ENCODE data around the gene ACER1.

Gene ACER1

DNA sequence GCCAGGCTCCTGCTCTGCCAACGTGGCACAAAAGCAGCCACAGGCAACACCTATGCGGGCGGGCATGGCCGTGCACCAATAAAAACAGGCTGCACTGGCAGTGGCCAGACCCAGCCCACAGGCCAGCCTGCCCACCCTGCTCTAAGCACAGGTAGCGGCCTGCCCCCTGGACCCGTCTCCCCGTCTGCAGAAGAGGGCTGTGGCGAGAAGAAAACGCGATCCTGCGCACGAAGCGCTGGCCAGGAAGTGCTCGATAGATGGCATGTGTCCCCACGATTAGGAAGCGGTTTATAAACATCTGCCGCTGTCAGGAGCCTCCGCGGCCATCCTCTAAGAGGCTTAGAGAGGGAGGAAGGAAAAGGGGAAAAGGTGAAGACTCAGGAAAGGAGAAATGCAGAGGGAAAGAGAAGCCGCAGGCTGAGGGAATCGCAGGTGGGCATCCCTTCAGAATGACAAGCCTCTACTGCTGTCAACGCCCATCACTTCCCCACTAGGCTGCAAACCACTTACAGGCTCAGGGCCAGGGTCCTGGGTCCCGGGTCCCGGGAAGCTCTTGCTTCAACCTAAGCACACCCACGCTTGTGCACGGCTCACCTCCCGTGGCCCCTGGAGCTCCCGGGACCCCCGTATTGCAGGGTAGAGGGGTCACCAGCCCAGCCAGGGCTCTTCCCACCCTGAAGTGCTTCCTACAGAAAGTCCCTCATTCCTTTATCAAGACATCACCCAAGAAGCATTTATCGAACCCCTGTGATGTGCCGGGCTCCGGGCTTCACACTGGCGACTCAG is 64.1 kb downstream of the ACER1 start:
- no peak overlapping the region for H2BK5ac ChIP-seq (ENCODE audit: low read depth, low read length, poor library complexity, severe bottlenecking)
- WGBS, result 93% methylated on average over 32 of the region's 33 CpGs
- no peak overlapping the region for H3K4me2 ChIP-seq (ENCODE audit: low read length, poor library complexity, severe bottlenecking)
- no peak overlapping the region for H3K4me3 ChIP-seq (ENCODE audit: insufficient read depth in 1 of 2, low read depth in 1 of 2, low read length in 2 of 2)
- peaks cover 36 to 37% of the 10 kb centered on the region in 2 experiments for H3K36me3 ChIP-seq (ENCODE audit: control insufficient read depth in 1 of 2, insufficient read depth in 2 of 2, low read depth in 1 of 2, low read length in 2 of 2)
- H3K79me1 ChIP-seq (replicated peaks; ENCODE audit: low read length, poor library complexity, severe bottlenecking), result peaks cover 32% of the 10 kb centered on the region
- H3K27ac ChIP-seq (ENCODE audit: low read length, poor library complexity, severe bottlenecking), result no peak overlapping the region
- peaks cover 37% of the 10 kb centered on the region for H3K4me1 ChIP-seq (ENCODE audit: control insufficient read depth, insufficient read depth, low read depth, low read length)
- DNase-seq, result no peak
- H2BK15ac ChIP-seq (ENCODE audit: low read depth, poor library complexity, severe bottlenecking), result no peak overlapping the region
- no peak overlapping the region for H2AK5ac ChIP-seq (ENCODE audit: low read length, severe bottlenecking)
- no peak overlapping the region for H2BK120ac ChIP-seq (ENCODE audit: low read depth, low read length)
- H3K23ac ChIP-seq (ENCODE audit: low read length in 2 of 2), result peak overlapping the region in 1 of 2 experiments; percentile 16
- peak overlapping the region in 1 of 2 experiments; percentile 15 for H3K4ac ChIP-seq (ENCODE audit: low read depth in 1 of 2, low read length in 2 of 2)
- no peaks in the 10 kb centered on the region for H3K9me3 ChIP-seq (ENCODE audit: control insufficient read depth, low read length)
- no peaks in the 10 kb centered on the region for H3K27me3 ChIP-seq (ENCODE audit: control insufficient read depth in 1 of 2, insufficient read depth in 1 of 2, low read length in 2 of 2)
- H3K9ac ChIP-seq (ENCODE audit: low read length), result no peak overlapping the region
- no peak overlapping the region for H4K91ac ChIP-seq (ENCODE audit: low read length)
- H2AFZ ChIP-seq (ENCODE audit: low read depth, low read length), result peak overlapping the region; percentile 32
- no peak overlapping the region for H3K14ac ChIP-seq (ENCODE audit: low read length in 2 of 2)
- H3K18ac ChIP-seq (ENCODE audit: low read depth in 1 of 2, low read length in 2 of 2), result no peak overlapping the region
- H2BK12ac ChIP-seq (ENCODE audit: low read length in 2 of 2), result no peak overlapping the region
- no peak overlapping the region for H4K8ac ChIP-seq (ENCODE audit: low read length)

- no peak overlapping the region for H2BK12ac ChIP-seq (ENCODE audit: low read length in 2 of 2)
- no peak overlapping the region for H4K8ac ChIP-seq (ENCODE audit: low read length)
- no peak overlapping the region for H4K91ac ChIP-seq (ENCODE audit: low read length)
- H3K79me1 ChIP-seq (replicated peaks; ENCODE audit: low read length, poor library complexity, severe bottlenecking), result peaks cover 34% of the 10 kb centered on the region
- H2BK15ac ChIP-seq (ENCODE audit: low read depth, poor library complexity, severe bottlenecking), result no peak overlapping the region
- H3K23ac ChIP-seq (ENCODE audit: low read length in 2 of 2), result no peak overlapping the region
- peaks cover 39 to 40% of the 10 kb centered on the region in 2 experiments for H3K36me3 ChIP-seq (ENCODE audit: control insufficient read depth in 1 of 2, insufficient read depth in 2 of 2, low read depth in 1 of 2, low read length in 2 of 2)
- no peak overlapping the region for H3K14ac ChIP-seq (ENCODE audit: low read length in 2 of 2)
- no peak overlapping the region for H3K9ac ChIP-seq (ENCODE audit: low read length)
- no peak overlapping the region for H2BK5ac ChIP-seq (ENCODE audit: low read depth, low read length, poor library complexity, severe bottlenecking)
- H3K4me1 ChIP-seq (ENCODE audit: control insufficient read depth, insufficient read depth, low read depth, low read length), result peaks cover 36% of the 10 kb centered on the region
- no peak overlapping the region for H3K4me3 ChIP-seq (ENCODE audit: insufficient read depth in 1 of 2, low read depth in 1 of 2, low read length in 2 of 2)
- no peak overlapping the region for H3K4me2 ChIP-seq (ENCODE audit: low read length, poor library complexity, severe bottlenecking)
- no peak overlapping the region for H3K27ac ChIP-seq (ENCODE audit: low read length, poor library complexity, severe bottlenecking)
- H2AK5ac ChIP-seq (ENCODE audit: low read length, severe bottlenecking), result no peak overlapping the region
- no peak for DNase-seq
- no peaks in the 10 kb centered on the region for H3K27me3 ChIP-seq (ENCODE audit: control insufficient read depth in 1 of 2, insufficient read depth in 1 of 2, low read length in 2 of 2)
- 100% methylated on average over 3 of the region's 4 CpGs for WGBS
- H2AFZ ChIP-seq (ENCODE audit: low read depth, low read length), result no peak overlapping the region
- H3K9me3 ChIP-seq (ENCODE audit: control insufficient read depth, low read length), result no peaks in the 10 kb centered on the region
- H3K18ac ChIP-seq (ENCODE audit: low read depth in 1 of 2, low read length in 2 of 2), result no peak overlapping the region
- no peak overlapping the region for H2BK120ac ChIP-seq (ENCODE audit: low read depth, low read length)
- H3K4ac ChIP-seq (ENCODE audit: low read depth in 1 of 2, low read length in 2 of 2), result no peak overlapping the region
These were observed 65.0 kb downstream of the ACER1 start for GRCh38 chr19:6268382-6268771.

- no peak overlapping the region for H2BK5ac ChIP-seq (ENCODE audit: low read depth, low read length, poor library complexity, severe bottlenecking)
- peaks cover 43 to 44% of the 10 kb centered on the region in 2 experiments for H3K36me3 ChIP-seq (ENCODE audit: control insufficient read depth in 1 of 2, insufficient read depth in 2 of 2, low read depth in 1 of 2, low read length in 2 of 2)
- no peak overlapping the region for H2BK15ac ChIP-seq (ENCODE audit: low read depth, poor library complexity, severe bottlenecking)
- H3K4me3 ChIP-seq (ENCODE audit: insufficient read depth in 1 of 2, low read depth in 1 of 2, low read length in 2 of 2), result no peak overlapping the region
- peaks cover 36% of the 10 kb centered on the region for H3K79me1 ChIP-seq (replicated peaks; ENCODE audit: low read length, poor library complexity, severe bottlenecking)
- no peak overlapping the region for H3K23ac ChIP-seq (ENCODE audit: low read length in 2 of 2)
- WGBS, result 89% methylated on average over 14 of the region's 17 CpGs
- H3K14ac ChIP-seq (ENCODE audit: low read length in 2 of 2), result no peak overlapping the region
- peak; percentile 11 for DNase-seq
- no peak overlapping the region for H3K4me2 ChIP-seq (ENCODE audit: low read length, poor library complexity, severe bottlenecking)
- no peak overlapping the region for H2BK120ac ChIP-seq (ENCODE audit: low read depth, low read length)
- H3K9ac ChIP-seq (ENCODE audit: low read length), result no peak overlapping the region
- H3K9me3 ChIP-seq (ENCODE audit: control insufficient read depth, low read length), result no peaks in the 10 kb centered on the region
- H2AFZ ChIP-seq (ENCODE audit: low read depth, low read length), result no peak overlapping the region
- no peak overlapping the region for H3K27ac ChIP-seq (ENCODE audit: low read length, poor library complexity, severe bottlenecking)
- H3K27me3 ChIP-seq (ENCODE audit: control insufficient read depth in 1 of 2, insufficient read depth in 1 of 2, low read length in 2 of 2), result no peaks in the 10 kb centered on the region
- H4K91ac ChIP-seq (ENCODE audit: low read length), result no peak overlapping the region
- H4K8ac ChIP-seq (ENCODE audit: low read length), result no peak overlapping the region
- peaks cover 30% of the 10 kb centered on the region for H3K4me1 ChIP-seq (ENCODE audit: control insufficient read depth, insufficient read depth, low read depth, low read length)
- H2AK5ac ChIP-seq (ENCODE audit: low read length, severe bottlenecking), result no peak overlapping the region
- no peak overlapping the region for H3K18ac ChIP-seq (ENCODE audit: low read depth in 1 of 2, low read length in 2 of 2)
- no peak overlapping the region for H2BK12ac ChIP-seq (ENCODE audit: low read length in 2 of 2)
- no peak overlapping the region for H3K4ac ChIP-seq (ENCODE audit: low read depth in 1 of 2, low read length in 2 of 2)
These were observed 65.6 kb downstream of the ACER1 start for GRCh38 chr19:6267552-6268381.

- no peaks in the 10 kb centered on the region for H3K9me3 ChIP-seq (ENCODE audit: control insufficient read depth, low read length)
- no peak overlapping the region for H3K23ac ChIP-seq (ENCODE audit: low read length in 2 of 2)
- H3K4me1 ChIP-seq (ENCODE audit: control insufficient read depth, insufficient read depth, low read depth, low read length), result peaks cover 14% of the 10 kb centered on the region
- H2BK5ac ChIP-seq (ENCODE audit: low read depth, low read length, poor library complexity, severe bottlenecking), result no peak overlapping the region
- H3K4ac ChIP-seq (ENCODE audit: low read depth in 1 of 2, low read length in 2 of 2), result no peak overlapping the region
- H3K4me3 ChIP-seq (ENCODE audit: insufficient read depth in 1 of 2, low read depth in 1 of 2, low read length in 2 of 2), result no peak overlapping the region
- no peaks in the 10 kb centered on the region for H3K27me3 ChIP-seq (ENCODE audit: control insufficient read depth in 1 of 2, insufficient read depth in 1 of 2, low read length in 2 of 2)
- peaks cover 59 to 65% of the 10 kb centered on the region in 2 experiments for H3K36me3 ChIP-seq (ENCODE audit: control insufficient read depth in 1 of 2, insufficient read depth in 2 of 2, low read depth in 1 of 2, low read length in 2 of 2)
- H2AFZ ChIP-seq (ENCODE audit: low read depth, low read length), result no peak overlapping the region
- H3K9ac ChIP-seq (ENCODE audit: low read length), result no peak overlapping the region
- H3K27ac ChIP-seq (ENCODE audit: low read length, poor library complexity, severe bottlenecking), result no peak overlapping the region
- 100% methylated on average over 4 of the region's 4 CpGs for WGBS
- DNase-seq, result no peak
- H3K79me1 ChIP-seq (replicated peaks; ENCODE audit: low read length, poor library complexity, severe bottlenecking), result peaks cover 42% of the 10 kb centered on the region
- H2BK15ac ChIP-seq (ENCODE audit: low read depth, poor library complexity, severe bottlenecking), result no peak overlapping the region
- H2BK12ac ChIP-seq (ENCODE audit: low read length in 2 of 2), result no peak overlapping the region
- H3K18ac ChIP-seq (ENCODE audit: low read depth in 1 of 2, low read length in 2 of 2), result no peak overlapping the region
- H2BK120ac ChIP-seq (ENCODE audit: low read depth, low read length), result no peak overlapping the region
- H4K8ac ChIP-seq (ENCODE audit: low read length), result no peak overlapping the region
- no peak overlapping the region for H3K4me2 ChIP-seq (ENCODE audit: low read length, poor library complexity, severe bottlenecking)
- no peak overlapping the region for H4K91ac ChIP-seq (ENCODE audit: low read length)
- no peak overlapping the region for H2AK5ac ChIP-seq (ENCODE audit: low read length, severe bottlenecking)
- H3K14ac ChIP-seq (ENCODE audit: low read length in 2 of 2), result no peak overlapping the region
These were observed 68.6 kb downstream of the ACER1 start for GRCh38 chr19:6264803-6265202.
